ENCODE data around the gene C1orf210. TPM values are rescaled to one million over a fixed set of nuclear protein-coding genes. Genes with fewer than 3 reads are reported as not detected.
A peak's percentile ranks its signal among the peaks of the same experiment; 100 is the strongest.

The C1orf210 gene
- total and polyA plus RNA-seq, 2 of the 4 experiments (the other 2 are of a cell fraction): not detected

DNA sequence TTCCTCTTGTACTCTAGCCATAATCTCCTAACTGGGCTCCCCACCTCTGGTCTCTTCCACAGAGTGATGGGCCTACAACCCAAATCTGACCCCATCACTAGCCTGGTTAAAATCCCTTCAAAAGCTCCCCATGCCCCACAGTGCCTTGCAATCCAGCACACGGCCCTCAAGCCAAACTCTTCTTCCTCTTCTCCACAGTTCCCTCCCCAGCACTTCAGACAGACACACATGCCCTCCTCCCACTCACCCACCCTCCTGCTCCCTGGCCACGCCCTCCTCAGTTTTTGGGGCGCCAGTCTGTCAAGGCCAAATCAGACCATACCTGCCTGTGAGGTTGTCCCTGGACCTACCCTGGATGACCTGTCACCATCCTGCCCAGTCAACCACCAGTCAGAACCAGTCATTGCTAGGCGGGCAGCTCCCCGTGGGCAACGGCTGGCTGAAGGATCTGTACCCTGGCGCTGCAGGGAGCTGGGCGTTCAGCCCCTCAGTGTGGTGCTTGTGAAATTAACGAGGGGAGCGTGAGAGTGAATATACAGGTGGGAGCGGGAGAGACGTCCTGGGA is 753 bp downstream of the C1orf210 start:
- H3K9ac ChIP-seq (ENCODE audit: low read depth, low read length): no peak overlapping the region
- no peak overlapping the region for H3K4me2 ChIP-seq (ENCODE audit: low read depth, low read length)
- H3K36me3 ChIP-seq (ENCODE audit: control insufficient read depth, insufficient read depth, low read length): no peaks in the 10 kb centered on the region
- no peak overlapping the region for H3K18ac ChIP-seq (ENCODE audit: low read depth, low read length)
- intact Hi-C loops (cut with micrococcal nuclease) (no loop called here), in situ Hi-C loops (cut with MboI; ENCODE audit: low sequenced_read_pairs) (no loop called here), dilution Hi-C loops (cut with HindIII; ENCODE audit: low sequenced_read_pairs, unreplicated experiment) (no loop called here)
- no peaks in the 10 kb centered on the region for H4K20me1 ChIP-seq (ENCODE audit: insufficient read depth, low read length)
- no peak for TF ChIP-seq MAFK (IDR thresholded peaks at IDR 0.05; ENCODE audit: low read depth, low read length)
- TF ChIP-seq, protein P1, sequence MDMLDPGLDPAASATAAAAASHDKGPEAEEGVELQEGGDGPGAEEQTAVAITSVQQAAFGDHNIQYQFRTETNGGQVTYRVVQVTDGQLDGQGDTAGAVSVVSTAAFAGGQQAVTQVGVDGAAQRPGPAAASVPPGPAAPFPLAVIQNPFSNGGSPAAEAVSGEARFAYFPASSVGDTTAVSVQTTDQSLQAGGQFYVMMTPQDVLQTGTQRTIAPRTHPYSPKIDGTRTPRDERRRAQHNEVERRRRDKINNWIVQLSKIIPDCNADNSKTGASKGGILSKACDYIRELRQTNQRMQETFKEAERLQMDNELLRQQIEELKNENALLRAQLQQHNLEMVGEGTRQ (IDR thresholded peaks at IDR 0.05; ENCODE audit: low read depth, low read length): no peak
- TF ChIP-seq FOS (IDR thresholded peaks at IDR 0.05; ENCODE audit: low read depth, low read length): no peak
- no peak for TF ChIP-seq NFE2L2 (IDR thresholded peaks at IDR 0.05; ENCODE audit: low read depth, low read length)
- no peak for TF ChIP-seq MAZ (IDR thresholded peaks at IDR 0.05; ENCODE audit: borderline replicate concordance, low read depth, low read length)
- TF ChIP-seq, protein P2, sequence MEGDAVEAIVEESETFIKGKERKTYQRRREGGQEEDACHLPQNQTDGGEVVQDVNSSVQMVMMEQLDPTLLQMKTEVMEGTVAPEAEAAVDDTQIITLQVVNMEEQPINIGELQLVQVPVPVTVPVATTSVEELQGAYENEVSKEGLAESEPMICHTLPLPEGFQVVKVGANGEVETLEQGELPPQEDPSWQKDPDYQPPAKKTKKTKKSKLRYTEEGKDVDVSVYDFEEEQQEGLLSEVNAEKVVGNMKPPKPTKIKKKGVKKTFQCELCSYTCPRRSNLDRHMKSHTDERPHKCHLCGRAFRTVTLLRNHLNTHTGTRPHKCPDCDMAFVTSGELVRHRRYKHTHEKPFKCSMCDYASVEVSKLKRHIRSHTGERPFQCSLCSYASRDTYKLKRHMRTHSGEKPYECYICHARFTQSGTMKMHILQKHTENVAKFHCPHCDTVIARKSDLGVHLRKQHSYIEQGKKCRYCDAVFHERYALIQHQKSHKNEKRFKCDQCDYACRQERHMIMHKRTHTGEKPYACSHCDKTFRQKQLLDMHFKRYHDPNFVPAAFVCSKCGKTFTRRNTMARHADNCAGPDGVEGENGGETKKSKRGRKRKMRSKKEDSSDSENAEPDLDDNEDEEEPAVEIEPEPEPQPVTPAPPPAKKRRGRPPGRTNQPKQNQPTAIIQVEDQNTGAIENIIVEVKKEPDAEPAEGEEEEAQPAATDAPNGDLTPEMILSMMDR (conservative IDR thresholded peaks at IDR 0.05; ENCODE audit: low read depth, low read length): no peak
- no peak for TF ChIP-seq CHD1 (IDR thresholded peaks at IDR 0.05; ENCODE audit: low read depth, low read length)
- TF ChIP-seq RCOR1 (IDR thresholded peaks at IDR 0.05; ENCODE audit: insufficient replicate concordance, low read length): no peak
- TF ChIP-seq, protein P3, sequence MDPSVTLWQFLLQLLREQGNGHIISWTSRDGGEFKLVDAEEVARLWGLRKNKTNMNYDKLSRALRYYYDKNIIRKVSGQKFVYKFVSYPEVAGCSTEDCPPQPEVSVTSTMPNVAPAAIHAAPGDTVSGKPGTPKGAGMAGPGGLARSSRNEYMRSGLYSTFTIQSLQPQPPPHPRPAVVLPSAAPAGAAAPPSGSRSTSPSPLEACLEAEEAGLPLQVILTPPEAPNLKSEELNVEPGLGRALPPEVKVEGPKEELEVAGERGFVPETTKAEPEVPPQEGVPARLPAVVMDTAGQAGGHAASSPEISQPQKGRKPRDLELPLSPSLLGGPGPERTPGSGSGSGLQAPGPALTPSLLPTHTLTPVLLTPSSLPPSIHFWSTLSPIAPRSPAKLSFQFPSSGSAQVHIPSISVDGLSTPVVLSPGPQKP (IDR thresholded peaks at IDR 0.05; ENCODE audit: borderline replicate concordance, low read depth, low read length): no peak
- no peak for TF ChIP-seq BHLHE40 (IDR thresholded peaks at IDR 0.05; ENCODE audit: low read depth, low read length)
- TF ChIP-seq POLR2A (IDR thresholded peaks at IDR 0.05; ENCODE audit: low read depth, low read length): no peak
- no peak for TF ChIP-seq MXI1 (IDR thresholded peaks at IDR 0.05; ENCODE audit: borderline replicate concordance, low read depth, low read length)
- no peak for TF ChIP-seq SMC3 (IDR thresholded peaks at IDR 0.05; ENCODE audit: low read depth, low read length)
- H2AK5ac ChIP-seq (ENCODE audit: low read depth, low read length): no peak overlapping the region
- H3K56ac ChIP-seq (ENCODE audit: extremely low read depth, insufficient read depth, low read length): no peak overlapping the region
- H2BK5ac ChIP-seq (ENCODE audit: low read depth, low read length, poor library complexity, severe bottlenecking): no peak overlapping the region
- no peaks in the 10 kb centered on the region for H3K79me1 ChIP-seq (ENCODE audit: low read depth in 1 of 2, low read length in 2 of 2)
- BruUV-seq (replicated peaks): no TSS peak
- H2AFZ ChIP-seq (replicated peaks; ENCODE audit: low read length, poor library complexity): peak overlapping the region; percentile 29
- no CpG with 5 or more reads among the region's 12 CpGs for WGBS, 2 experiments (ENCODE audit: extremely low coverage in 2 of 2, insufficient read length in 1 of 2)
- H2BK15ac ChIP-seq (ENCODE audit: low read depth, low read length): no peak overlapping the region
- H2AK9ac ChIP-seq (replicated peaks; ENCODE audit: low read depth, low read length, poor library complexity): no peak overlapping the region
- no peak overlapping the region for H3K27ac ChIP-seq (ENCODE audit: insufficient read depth, low read length)
- H4K8ac ChIP-seq (ENCODE audit: low read depth in 2 of 2, low read length in 2 of 2): no peak overlapping the region
- no peak overlapping the region for H4K91ac ChIP-seq (ENCODE audit: insufficient read depth, low read depth, low read length)
- H3K27me3 ChIP-seq (ENCODE audit: control insufficient read depth, insufficient read depth, low read length): peaks cover 34% of the 10 kb centered on the region
- H3K9me3 ChIP-seq (ENCODE audit: control insufficient read depth, insufficient read depth, low read length): no peaks in the 10 kb centered on the region
- no peaks in the 10 kb centered on the region for H3K4me1 ChIP-seq (ENCODE audit: control insufficient read depth, insufficient read depth, low read length)
- H3K4me3 ChIP-seq (ENCODE audit: insufficient read depth, low read depth, low read length): no peak overlapping the region
- no peak for ATAC-seq (ENCODE audit: low read depth)
- no peaks in the 10 kb centered on the region for H3K9me1 ChIP-seq (ENCODE audit: insufficient read depth, low read length)
- no peak overlapping the region for H3K4ac ChIP-seq (ENCODE audit: low read depth, low read length)
- ChIA-PET POLR2A (ENCODE audit: unreplicated experiment) (no interaction called here), CTCF (no interaction called here)
- no peak overlapping the region for H3K14ac ChIP-seq (replicated peaks; ENCODE audit: low read depth, low read length)
- no peak overlapping the region for H3K23ac ChIP-seq (ENCODE audit: low read depth, low read length)
- no peak overlapping the region for H2BK20ac ChIP-seq (ENCODE audit: low read depth, low read length)
- H4K5ac ChIP-seq (ENCODE audit: low read depth, low read length): no peak overlapping the region
- no peak for DNase-seq
- no peak overlapping the region for H2BK120ac ChIP-seq (ENCODE audit: low read depth, low read length)
